Effector memory CD4-positive, alpha-beta T cell (primary cell): ENCODE results near the gene EPS15.

Experiments
- DNase-seq, 3 donors: peaks; one replicate each; pipeline ENCODE4 v3.0.0-alpha.2; 2020
- H3K27ac ChIP-seq: 2 replicates; pipeline ENCODE4 v1.7.0; 2013; ENCODE audit warnings: mild to moderate bottlenecking, low read length, moderate library complexity; ENCODE audit not compliant: insufficient read depth, poor library complexity, severe bottlenecking
- H3K27me3 ChIP-seq: replicated peaks from 2 replicates; pipeline ENCODE4 v1.7.0; 2013; ENCODE audit warnings: mild to moderate bottlenecking, low read length; ENCODE audit not compliant: insufficient read depth, control insufficient read depth, poor library complexity, severe bottlenecking
- H3K36me3 ChIP-seq: 2 replicates; pipeline ENCODE4 v1.7.0; 2013; ENCODE audit warnings: mild to moderate bottlenecking, low read length, moderate library complexity; ENCODE audit not compliant: control insufficient read depth, insufficient read depth
- H3K4me1 ChIP-seq: 2 replicates; pipeline ENCODE4 v1.7.0; 2013; ENCODE audit warnings: low read length, mild to moderate bottlenecking; ENCODE audit not compliant: control insufficient read depth, insufficient read depth, poor library complexity, severe bottlenecking
- H3K4me3 ChIP-seq: 2 replicates; pipeline ENCODE4 v1.7.0; 2013; ENCODE audit warnings: low read length, low read depth, mild to moderate bottlenecking; ENCODE audit not compliant: insufficient read depth, poor library complexity, severe bottlenecking
- H3K9me3 ChIP-seq: 2 replicates; pipeline ENCODE4 v1.7.0; 2013; ENCODE audit warnings: mild to moderate bottlenecking, low read length, moderate library complexity; ENCODE audit not compliant: control insufficient read depth

Gene EPS15

GRCh38 chr1:51344602-51345299 lies 174.3 kb downstream of the EPS15 start:
- Histone ChIP-seq H3K4me3 (no peak overlapping the region), H3K27me3 (peaks cover 16% of the 10 kb centered on the region), H3K4me1 (peaks cover 6% of the 10 kb centered on the region), H3K36me3 (no peaks in the 10 kb centered on the region), H3K9me3 (no peaks in the 10 kb centered on the region), H3K27ac (no peak overlapping the region)
- no peak for DNase-seq

GRCh38 chr1:51344276-51344601 lies 174.8 kb downstream of the EPS15 start:
- H3K27ac ChIP-seq: no peak overlapping the region
- peaks cover 6% of the 10 kb centered on the region for H3K4me1 ChIP-seq
- DNase-seq: no peak
- no peaks in the 10 kb centered on the region for H3K36me3 ChIP-seq
- H3K4me3 ChIP-seq: no peak overlapping the region
- H3K9me3 ChIP-seq: no peaks in the 10 kb centered on the region
- H3K27me3 ChIP-seq: peaks cover 16% of the 10 kb centered on the region

DNA sequence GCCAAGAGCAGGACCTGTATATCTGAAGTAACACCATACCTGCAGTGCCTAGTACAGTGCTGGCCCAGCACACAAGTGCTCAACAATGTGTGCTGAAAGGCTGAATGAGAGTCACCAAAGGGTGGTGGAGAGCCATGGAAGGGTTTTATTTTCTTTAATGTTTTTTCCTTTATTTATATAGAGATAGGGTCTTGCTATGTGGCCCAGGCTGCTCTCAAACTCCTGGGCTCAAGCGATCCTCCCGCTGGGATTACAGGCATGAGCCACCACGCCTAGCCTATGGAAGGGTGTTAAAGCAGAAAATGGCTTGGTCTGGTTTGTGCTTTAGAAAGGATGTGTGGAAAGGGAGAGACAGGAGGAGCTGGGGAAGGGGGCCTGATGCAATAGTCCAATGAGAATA lies 175.4 kb downstream of the EPS15 start:
- Histone ChIP-seq H3K9me3 (no peaks in the 10 kb centered on the region), H3K36me3 (no peaks in the 10 kb centered on the region), H3K4me1 (peaks cover 6% of the 10 kb centered on the region), H3K4me3 (no peak overlapping the region), H3K27me3 (peaks cover 16% of the 10 kb centered on the region), H3K27ac (no peak overlapping the region)
- no peak for DNase-seq

DNA sequence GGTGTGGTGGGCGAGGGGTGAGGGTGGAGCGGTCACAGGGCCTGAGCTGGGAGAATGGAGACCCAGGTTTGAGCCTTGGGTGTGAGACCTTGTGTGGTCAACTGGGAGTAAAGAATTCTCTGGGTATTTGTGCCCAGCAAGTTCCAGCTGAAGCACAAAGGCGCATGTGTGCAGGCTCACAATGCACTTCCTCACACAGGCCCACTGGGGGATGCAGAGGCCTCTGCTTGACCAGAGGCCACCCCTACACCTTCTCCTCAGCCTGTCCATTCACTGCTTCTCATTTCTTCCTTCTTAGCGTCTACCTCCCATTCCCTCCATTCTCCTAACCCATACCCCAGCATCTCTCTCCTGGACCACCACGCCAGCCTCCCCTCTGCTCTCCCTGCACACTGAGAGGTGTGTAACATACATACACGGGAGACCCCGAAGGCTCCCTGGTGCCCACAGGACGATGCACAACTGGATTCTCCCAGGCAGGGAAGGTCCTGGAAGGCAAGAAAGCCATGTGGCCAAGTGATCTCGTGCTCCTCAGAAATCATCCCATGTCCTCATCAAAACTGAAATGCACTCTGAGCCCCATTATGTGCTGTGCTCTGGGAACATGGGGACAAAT lies 176.4 kb downstream of the EPS15 start:
- no peak overlapping the region for H3K4me3 ChIP-seq
- no peak overlapping the region for H3K27ac ChIP-seq
- DNase-seq: no peak
- H3K36me3 ChIP-seq: no peaks in the 10 kb centered on the region
- H3K9me3 ChIP-seq: no peaks in the 10 kb centered on the region
- peaks cover 16% of the 10 kb centered on the region for H3K27me3 ChIP-seq
- peaks cover 6% of the 10 kb centered on the region for H3K4me1 ChIP-seq

DNA sequence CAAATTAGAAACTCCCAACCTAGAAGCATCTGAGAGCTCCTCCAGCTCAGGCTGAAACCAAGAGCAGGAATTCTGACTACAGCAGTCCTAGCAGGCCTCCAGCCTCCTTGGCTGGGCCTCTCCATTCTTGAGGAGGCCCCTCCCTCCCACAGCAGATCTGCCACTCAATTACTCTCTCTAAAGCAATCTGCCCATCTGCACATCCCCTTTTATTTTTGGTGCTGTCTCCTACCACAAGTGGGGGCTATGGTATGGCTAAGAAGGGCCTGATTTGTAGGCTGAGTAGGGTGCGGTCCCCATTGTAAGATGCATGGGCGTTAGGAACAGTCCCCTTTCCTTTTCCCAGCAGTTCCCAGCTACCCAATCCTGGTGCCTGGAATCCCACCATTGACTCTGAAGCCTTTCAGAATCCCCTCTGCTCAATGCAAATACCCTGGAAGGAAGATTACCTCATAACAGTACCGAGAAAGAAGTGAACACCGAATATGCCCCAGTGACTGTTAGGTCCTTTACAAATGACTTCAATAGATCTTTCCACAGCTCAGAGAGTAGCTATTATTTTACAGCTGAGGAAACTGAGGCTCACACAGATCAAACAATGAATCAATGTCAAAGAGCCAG lies 177.1 kb downstream of the EPS15 start:
- H3K4me1 ChIP-seq: peaks cover 6% of the 10 kb centered on the region

GRCh38 chr1:51340380-51340779 lies 178.7 kb downstream of the EPS15 start:
- peaks cover 16% of the 10 kb centered on the region for H3K27me3 ChIP-seq
- peaks cover 6% of the 10 kb centered on the region for H3K4me1 ChIP-seq
- H3K4me3 ChIP-seq: no peak overlapping the region
- H3K27ac ChIP-seq: no peak overlapping the region
- H3K36me3 ChIP-seq: no peaks in the 10 kb centered on the region
- DNase-seq: no peak
- H3K9me3 ChIP-seq: no peaks in the 10 kb centered on the region

More for the DNA sequence above, 177.1 kb downstream of the EPS15 start:
- DNase-seq: no peak
- no peaks in the 10 kb centered on the region for H3K36me3 ChIP-seq
- H3K9me3 ChIP-seq: no peaks in the 10 kb centered on the region
- H3K27me3 ChIP-seq: peaks cover 16% of the 10 kb centered on the region
- H3K4me3 ChIP-seq: no peak overlapping the region
- no peak overlapping the region for H3K27ac ChIP-seq

DNA sequence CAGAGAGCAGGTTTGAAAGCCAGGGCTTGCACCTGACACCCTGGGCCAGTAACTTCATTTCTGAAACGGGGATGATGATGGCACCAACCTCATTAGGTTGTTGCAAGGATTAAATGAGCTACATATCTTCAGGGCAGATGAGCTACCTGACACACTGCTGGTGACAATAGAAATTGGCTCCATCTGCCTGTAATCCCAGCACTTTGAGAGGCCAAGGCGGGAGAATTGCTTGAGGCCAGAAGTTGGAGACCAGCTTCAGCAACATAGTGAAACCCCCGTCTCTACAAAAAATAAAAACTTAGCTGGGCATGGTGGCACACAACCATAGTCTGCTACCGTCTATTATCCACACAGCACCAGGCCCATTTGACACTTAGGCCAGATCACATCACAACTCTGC lies 182.4 kb downstream of the EPS15 start:
- H3K4me3 ChIP-seq: no peak overlapping the region
- no peaks in the 10 kb centered on the region for H3K4me1 ChIP-seq
- H3K9me3 ChIP-seq: no peaks in the 10 kb centered on the region
- no peak for DNase-seq
- no peaks in the 10 kb centered on the region for H3K36me3 ChIP-seq
- no peaks in the 10 kb centered on the region for H3K27me3 ChIP-seq
- no peak overlapping the region for H3K27ac ChIP-seq

- DNase-seq: no peak
- H3K4me1 ChIP-seq: no peaks in the 10 kb centered on the region
- H3K36me3 ChIP-seq: no peaks in the 10 kb centered on the region
- H3K9me3 ChIP-seq: no peaks in the 10 kb centered on the region
- peaks cover 5% of the 10 kb centered on the region for H3K27me3 ChIP-seq
- no peak overlapping the region for H3K27ac ChIP-seq
- no peak overlapping the region for H3K4me3 ChIP-seq
Observed at GRCh38 chr1:51336004-51336403, 183.1 kb downstream of the EPS15 start.

DNA sequence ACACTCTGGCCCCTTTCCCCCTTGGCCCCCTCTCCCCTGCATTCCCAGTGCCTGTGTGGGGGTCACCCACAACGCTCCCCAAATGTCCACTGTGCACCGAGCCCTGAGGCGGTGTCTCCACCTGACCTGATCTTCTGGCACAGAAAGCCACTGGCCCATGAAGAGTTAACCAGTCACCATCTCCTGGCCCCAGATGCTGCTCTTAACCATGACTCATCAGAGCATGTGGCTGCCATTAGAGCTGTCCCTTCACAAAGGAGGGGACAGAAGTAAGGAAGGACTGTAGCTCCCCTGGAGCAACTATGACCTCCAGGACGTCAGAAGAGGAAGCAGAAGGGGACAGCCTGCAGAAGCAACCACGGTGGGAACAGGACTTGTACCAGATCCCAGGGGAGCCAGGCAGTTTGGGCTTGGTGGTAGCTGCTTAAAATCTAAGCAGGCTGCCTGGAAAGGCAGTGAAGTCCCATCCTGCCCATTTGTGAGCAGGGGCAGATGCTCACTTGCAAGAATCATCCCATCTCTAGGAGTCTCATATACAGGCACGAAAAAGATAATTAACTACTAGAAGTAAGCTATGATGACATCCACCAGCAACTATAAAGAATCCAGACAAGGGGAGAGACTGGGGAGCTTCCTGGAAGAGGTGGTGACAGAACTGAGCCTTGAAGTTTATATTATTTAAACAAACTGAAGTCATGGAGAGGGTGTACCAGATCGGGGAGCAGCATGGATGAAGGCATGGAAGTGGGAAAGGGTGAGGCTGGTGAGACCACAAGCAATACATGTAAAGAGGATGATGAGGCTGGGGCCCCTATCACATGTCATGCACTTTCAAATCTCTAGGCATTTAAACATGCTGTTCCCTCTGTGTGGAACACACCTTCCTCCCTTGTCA lies 187.6 kb downstream of the EPS15 start:
- Histone ChIP-seq H3K36me3 (no peaks in the 10 kb centered on the region), H3K27ac (no peak overlapping the region), H3K4me1 (no peaks in the 10 kb centered on the region), H3K27me3 (peaks cover 10% of the 10 kb centered on the region), H3K4me3 (no peak overlapping the region), H3K9me3 (no peaks in the 10 kb centered on the region)
- DNase-seq: no peak
